ENCODE data around the gene PBX2. TPM values are rescaled to one million over a fixed set of nuclear protein-coding genes. Genes with fewer than 3 reads are reported as not detected.
A peak's percentile ranks its signal among the peaks of the same experiment; 100 is the strongest.

PBX2 gene
- total and polyA plus RNA-seq, 10 donors, result 29.6 to 160 (median 89.9) TPM

GRCh38 chr6:32168350-32168749 lies 21.7 kb downstream of the PBX2 start:
- Histone ChIP-seq H3K4me1 (peaks cover 0 to 10% (median 7%) of the 10 kb centered on the region in 6 donors), H3K4me3 (no peak overlapping the region), H3K27me3 (replicated peaks in 1 of 7) (no peaks in the 10 kb centered on the region), H3K27ac (peak overlapping the region in 2 of 8 donors; percentile 2 to 37), H3K9me3 (no peaks in the 10 kb centered on the region), H3K36me3 (peaks cover 0 to 70% (median 35%) of the 10 kb centered on the region in 6 donors)
- DNase-seq, result peak; percentile 45
- TF ChIP-seq, protein P1, sequence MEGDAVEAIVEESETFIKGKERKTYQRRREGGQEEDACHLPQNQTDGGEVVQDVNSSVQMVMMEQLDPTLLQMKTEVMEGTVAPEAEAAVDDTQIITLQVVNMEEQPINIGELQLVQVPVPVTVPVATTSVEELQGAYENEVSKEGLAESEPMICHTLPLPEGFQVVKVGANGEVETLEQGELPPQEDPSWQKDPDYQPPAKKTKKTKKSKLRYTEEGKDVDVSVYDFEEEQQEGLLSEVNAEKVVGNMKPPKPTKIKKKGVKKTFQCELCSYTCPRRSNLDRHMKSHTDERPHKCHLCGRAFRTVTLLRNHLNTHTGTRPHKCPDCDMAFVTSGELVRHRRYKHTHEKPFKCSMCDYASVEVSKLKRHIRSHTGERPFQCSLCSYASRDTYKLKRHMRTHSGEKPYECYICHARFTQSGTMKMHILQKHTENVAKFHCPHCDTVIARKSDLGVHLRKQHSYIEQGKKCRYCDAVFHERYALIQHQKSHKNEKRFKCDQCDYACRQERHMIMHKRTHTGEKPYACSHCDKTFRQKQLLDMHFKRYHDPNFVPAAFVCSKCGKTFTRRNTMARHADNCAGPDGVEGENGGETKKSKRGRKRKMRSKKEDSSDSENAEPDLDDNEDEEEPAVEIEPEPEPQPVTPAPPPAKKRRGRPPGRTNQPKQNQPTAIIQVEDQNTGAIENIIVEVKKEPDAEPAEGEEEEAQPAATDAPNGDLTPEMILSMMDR (IDR thresholded peaks at IDR 0.05 in 8 of 11, conservative IDR thresholded peaks at IDR 0.05 in 3 of 11), result no peak
- TF ChIP-seq POLR2A (IDR thresholded peaks at IDR 0.05), result no peak
- TF ChIP-seq POLR2AphosphoS5 (IDR thresholded peaks at IDR 0.05), result no peak
- intact Hi-C loops (cut with DNase I; ENCODE audit: low total_unique reads), result no loop called here
- 64 to 79% (median 71%) methylated on average over 2 of the region's 2 CpGs for whole genome bisulfite sequencing, 5 donors

DNA sequence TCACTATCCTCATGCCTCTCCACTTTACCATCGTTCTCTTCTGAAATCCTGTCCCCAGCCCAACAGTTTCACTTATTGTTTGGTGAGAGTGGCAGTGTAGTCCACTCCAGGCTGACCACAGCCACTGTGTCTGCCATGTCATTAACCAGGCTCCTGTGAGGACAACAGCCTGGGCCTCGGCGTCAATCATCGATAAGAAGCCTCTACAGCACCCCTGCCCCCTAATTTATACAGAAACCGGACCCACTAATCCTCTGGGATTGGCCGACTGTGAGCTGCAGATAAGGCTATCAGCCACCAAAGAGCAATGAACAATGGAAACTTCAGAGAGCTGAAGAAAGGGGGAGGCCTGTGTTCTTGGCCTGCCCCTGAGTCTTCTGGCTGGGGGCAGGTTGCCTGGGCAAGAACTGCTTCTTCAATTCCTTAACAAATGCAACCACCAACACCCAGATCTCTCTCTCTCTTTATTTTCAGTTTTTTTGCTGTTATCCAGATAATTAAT lies 22.2 kb downstream of the PBX2 start:
- H3K4me1 ChIP-seq, result peaks cover 0 to 5% (median 2%) of the 10 kb centered on the region in 6 donors
- H3K27me3 ChIP-seq (replicated peaks in 1 of 7), result no peaks in the 10 kb centered on the region
- no peaks in the 10 kb centered on the region for H3K9me3 ChIP-seq
- 78 to 87% (median 84%) methylated on average over 6 of the region's 6 CpGs for WGBS, 5 donors
- intact Hi-C loops (cut with DNase I; ENCODE audit: low total_unique reads), result no loop called here
- H3K27ac ChIP-seq, result no peak overlapping the region
- TF ChIP-seq, protein P1 (IDR thresholded peaks at IDR 0.05 in 8 of 11, conservative IDR thresholded peaks at IDR 0.05 in 3 of 11), result no peak
- H3K4me3 ChIP-seq, result no peak overlapping the region
- peak; percentile 13 for DNase-seq
- H3K36me3 ChIP-seq, result peaks cover 0 to 76% (median 35%) of the 10 kb centered on the region in 6 donors

DNA sequence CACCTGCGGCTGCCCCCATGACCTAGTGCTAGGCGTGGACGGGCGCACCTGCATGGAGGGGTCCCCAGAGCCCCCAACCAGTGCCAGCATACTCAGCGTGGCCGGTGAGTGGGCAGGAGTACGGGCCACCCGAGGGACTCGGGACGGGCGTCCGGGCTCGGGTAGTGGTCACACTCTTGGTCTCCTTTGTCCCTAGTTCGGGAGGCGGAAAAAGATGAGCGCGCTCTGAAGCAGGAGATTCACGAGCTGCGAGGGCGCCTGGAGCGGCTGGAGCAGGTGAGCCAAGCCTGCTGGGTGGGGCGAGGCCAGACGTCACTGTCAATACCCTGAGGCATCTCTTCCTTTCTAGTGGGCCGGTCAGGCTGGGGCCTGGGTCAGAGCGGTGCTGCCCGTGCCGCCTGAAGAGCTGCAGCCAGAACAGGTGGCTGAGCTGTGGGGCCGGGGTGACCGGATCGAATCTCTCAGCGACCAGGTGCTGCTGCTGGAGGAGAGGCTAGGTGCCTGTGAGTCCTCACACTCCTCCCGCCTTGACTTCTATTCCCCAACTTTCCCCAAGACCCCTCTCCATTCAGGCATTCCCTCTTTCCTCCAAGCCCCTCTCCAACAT lies 22.7 kb downstream of the PBX2 start:
- Histone ChIP-seq H3K4me1 (no peaks in the 10 kb centered on the region), H3K36me3 (peaks cover 0 to 81% (median 35%) of the 10 kb centered on the region in 6 donors), H3K27me3 (replicated peaks in 1 of 7) (no peaks in the 10 kb centered on the region), H3K9me3 (no peaks in the 10 kb centered on the region), H3K27ac (no peak overlapping the region), H3K4me3 (no peak overlapping the region)
- WGBS, 5 donors, result 91 to 94% (median 93%) methylated on average over 32 of the region's 32 CpGs
- DNase-seq, result peak; percentile 71
- intact Hi-C loops (cut with DNase I; ENCODE audit: low total_unique reads), result no loop called here
- peak in 1 of 3 donors; percentile 28 for TF ChIP-seq POLR2AphosphoS5 (IDR thresholded peaks at IDR 0.05)
- TF ChIP-seq, protein P1 (IDR thresholded peaks at IDR 0.05 in 8 of 11, conservative IDR thresholded peaks at IDR 0.05 in 3 of 11), result no peak

- Histone ChIP-seq H3K9me3 (no peaks in the 10 kb centered on the region), H3K36me3 (peaks cover 0 to 83% (median 35%) of the 10 kb centered on the region in 6 donors), H3K4me1 (no peaks in the 10 kb centered on the region), H3K27me3 (replicated peaks in 1 of 7) (no peaks in the 10 kb centered on the region), H3K4me3 (no peak overlapping the region), H3K27ac (no peak overlapping the region)
- intact Hi-C loops (cut with DNase I; ENCODE audit: low total_unique reads), result no loop called here
- 85 to 91% (median 90%) methylated on average over 17 to 30 of the region's 30 CpGs for WGBS, 5 donors
- no peak for TF ChIP-seq POLR2A (IDR thresholded peaks at IDR 0.05)
- peak in 1 of 3 donors; percentile 47 for TF ChIP-seq POLR2AphosphoS5 (IDR thresholded peaks at IDR 0.05)
- DNase-seq, result peak; percentile 65
Observed at GRCh38 chr6:32166411-32167061, 23.5 kb downstream of the PBX2 start.

Data from spleen (tissue), 11 donors.